Progenitor cell of endocrine pancreas (in vitro differentiated cells): Measurements from ENCODE around the gene TAF11L14. TPM values are rescaled to one million over a fixed set of nuclear protein-coding genes. Genes with fewer than 3 reads are reported as not detected.

Experiments
- DNase-seq: peaks from one replicate; pipeline ENCODE4 v3.0.0; 2021; ENCODE audit warnings: low spot score; ENCODE audit not compliant: unreplicated experiment
- H3K27ac Mint-ChIP-seq: 2 replicates; pipeline ENCODE4 v1.8.0; 2021; ENCODE audit warnings: mild to moderate bottlenecking, moderate library complexity, mixed read lengths
- H3K27me3 Mint-ChIP-seq: 2 replicates; pipeline ENCODE4 v1.8.0; 2021; ENCODE audit warnings: mixed read lengths
- H3K36me3 Mint-ChIP-seq: 2 replicates; pipeline ENCODE4 v1.8.0; 2022; ENCODE audit warnings: mixed read lengths; ENCODE audit not compliant: insufficient read depth
- H3K4me1 Mint-ChIP-seq: 2 replicates; pipeline ENCODE4 v1.8.0; 2021; ENCODE audit warnings: low read depth, mixed read lengths
- H3K4me3 Mint-ChIP-seq: 2 replicates; pipeline ENCODE4 v1.8.0; 2021; ENCODE audit warnings: low read depth, mild to moderate bottlenecking, moderate library complexity, mixed read lengths
- H3K9me3 Mint-ChIP-seq: 2 replicates; pipeline ENCODE4 v1.8.0; 2021; ENCODE audit warnings: low read depth, mixed read lengths
- total RNA-seq: library from RNA; stranded (reverse); gene quantifications from 2 replicates; pipeline ENCODE4 v1.2.1, GENCODE V29; 2021
- TF ChIP-seq, protein P1 (sequence below): fragments of 200-600 bp; sonication (generic); IDR thresholded peaks from one replicate; pipeline ENCODE4 v1.5.0; 2021; ENCODE audit warnings: antibody characterized with exemption, mild to moderate bottlenecking; ENCODE audit not compliant: unreplicated experiment

The TAF11L14 gene
- total RNA-seq, 1 donor from 2014 or later = not detected

DNA sequence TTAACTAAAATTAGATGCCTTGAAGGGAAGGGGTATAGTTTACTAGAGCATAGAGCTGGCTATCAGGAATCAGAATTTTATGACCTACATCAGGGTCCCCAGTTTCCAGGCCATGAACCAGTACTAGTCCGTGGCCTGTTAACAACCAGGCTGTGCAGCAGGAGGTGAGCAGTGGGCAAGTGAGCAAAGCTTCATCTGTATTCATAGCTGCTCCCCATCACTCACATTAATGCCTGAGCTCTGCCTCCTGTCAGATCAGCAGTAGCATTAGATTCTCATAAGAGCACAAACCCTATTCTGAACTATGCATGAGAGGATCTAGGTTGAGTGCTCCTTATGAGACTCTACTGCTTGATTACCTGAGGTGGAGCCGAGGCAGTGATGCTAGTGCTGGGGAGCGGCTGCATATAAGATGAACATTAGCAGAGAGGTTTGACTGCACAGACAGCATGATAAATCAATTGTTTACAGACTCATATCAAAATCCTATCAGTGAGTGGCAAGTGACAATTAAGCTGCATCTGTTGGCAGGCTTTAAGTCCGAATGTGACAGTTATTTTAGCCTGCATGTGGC is 44.6 kb downstream of the TAF11L14 start:
- DNase-seq = no peak
- Mint-ChIP-seq H3K4me3 (no peak overlapping the region), H3K27ac (no peak overlapping the region), H3K36me3 (no peaks in the 10 kb centered on the region), H3K9me3 (no peaks in the 10 kb centered on the region), H3K4me1 (no peaks in the 10 kb centered on the region), H3K27me3 (no peaks in the 10 kb centered on the region)
- TF ChIP-seq, protein P1, sequence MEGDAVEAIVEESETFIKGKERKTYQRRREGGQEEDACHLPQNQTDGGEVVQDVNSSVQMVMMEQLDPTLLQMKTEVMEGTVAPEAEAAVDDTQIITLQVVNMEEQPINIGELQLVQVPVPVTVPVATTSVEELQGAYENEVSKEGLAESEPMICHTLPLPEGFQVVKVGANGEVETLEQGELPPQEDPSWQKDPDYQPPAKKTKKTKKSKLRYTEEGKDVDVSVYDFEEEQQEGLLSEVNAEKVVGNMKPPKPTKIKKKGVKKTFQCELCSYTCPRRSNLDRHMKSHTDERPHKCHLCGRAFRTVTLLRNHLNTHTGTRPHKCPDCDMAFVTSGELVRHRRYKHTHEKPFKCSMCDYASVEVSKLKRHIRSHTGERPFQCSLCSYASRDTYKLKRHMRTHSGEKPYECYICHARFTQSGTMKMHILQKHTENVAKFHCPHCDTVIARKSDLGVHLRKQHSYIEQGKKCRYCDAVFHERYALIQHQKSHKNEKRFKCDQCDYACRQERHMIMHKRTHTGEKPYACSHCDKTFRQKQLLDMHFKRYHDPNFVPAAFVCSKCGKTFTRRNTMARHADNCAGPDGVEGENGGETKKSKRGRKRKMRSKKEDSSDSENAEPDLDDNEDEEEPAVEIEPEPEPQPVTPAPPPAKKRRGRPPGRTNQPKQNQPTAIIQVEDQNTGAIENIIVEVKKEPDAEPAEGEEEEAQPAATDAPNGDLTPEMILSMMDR = no peak

DNA sequence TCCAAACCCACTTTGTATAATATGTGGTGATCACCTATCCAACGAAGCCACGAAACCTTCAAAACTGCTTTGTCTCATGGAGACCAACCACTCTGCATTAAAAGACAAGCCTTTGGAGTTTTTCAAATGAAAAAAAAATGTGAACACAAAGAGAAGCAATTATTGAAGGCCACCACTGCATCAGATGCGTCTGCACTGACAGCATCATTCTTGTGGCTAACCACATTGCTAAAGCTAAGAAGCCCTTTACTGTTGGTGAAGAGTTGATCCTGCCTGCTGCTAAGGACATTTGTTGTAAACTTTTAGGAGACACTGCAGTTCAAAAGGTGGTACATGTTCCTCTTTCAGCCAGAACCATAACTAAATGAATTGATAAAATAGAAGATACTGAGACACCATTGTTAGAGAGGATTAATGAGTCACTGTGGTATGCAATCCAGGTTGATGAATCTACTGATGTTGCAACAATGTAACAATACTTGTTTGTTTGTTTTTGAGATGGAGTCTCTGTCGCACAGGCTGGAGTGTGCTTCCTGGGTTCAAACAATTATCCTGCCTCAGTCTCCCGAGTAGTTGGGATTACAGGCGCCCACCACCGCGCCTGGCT is 45.4 kb downstream of the TAF11L14 start:
- H3K36me3 Mint-ChIP-seq = no peaks in the 10 kb centered on the region
- no peaks in the 10 kb centered on the region for H3K27me3 Mint-ChIP-seq
- TF ChIP-seq, protein P1 = no peak
- H3K4me1 Mint-ChIP-seq = no peaks in the 10 kb centered on the region
- H3K27ac Mint-ChIP-seq = no peak overlapping the region
- H3K9me3 Mint-ChIP-seq = no peaks in the 10 kb centered on the region
- H3K4me3 Mint-ChIP-seq = no peak overlapping the region
- no peak for DNase-seq

DNA sequence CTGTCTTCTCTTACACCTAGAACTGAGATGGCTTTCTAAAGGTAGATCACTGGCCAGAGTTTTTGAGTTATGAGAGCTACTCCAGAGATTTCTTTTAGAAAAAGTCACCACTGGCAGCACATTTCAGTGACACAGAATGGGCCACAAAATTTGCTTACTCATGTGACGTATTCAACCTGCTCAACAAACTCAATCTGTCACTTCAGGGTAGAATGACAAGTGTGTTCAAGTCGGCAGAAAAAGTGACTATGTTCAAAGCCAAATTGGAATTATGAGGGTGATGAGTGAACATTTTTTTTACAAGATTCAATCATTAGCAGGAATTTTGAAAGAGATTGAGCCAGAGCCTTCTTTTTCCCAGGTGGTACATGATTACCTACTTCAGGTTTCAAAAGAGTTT is 46.5 kb downstream of the TAF11L14 start:
- H3K4me1 Mint-ChIP-seq = no peaks in the 10 kb centered on the region
- no peak overlapping the region for H3K4me3 Mint-ChIP-seq
- no peaks in the 10 kb centered on the region for H3K9me3 Mint-ChIP-seq
- H3K27ac Mint-ChIP-seq = no peak overlapping the region
- no peaks in the 10 kb centered on the region for H3K27me3 Mint-ChIP-seq
- no peaks in the 10 kb centered on the region for H3K36me3 Mint-ChIP-seq
- TF ChIP-seq, protein P1 = no peak
- DNase-seq = no peak

Other genes with a start within 250 kb of the TAF11L14 start
- not detected in 2 replicates for gene TAF11L2, start 136.2 kb upstream of the TAF11L14 start, total RNA-seq
- gene TAF11L3, start 116.1 kb upstream of the TAF11L14 start, total RNA-seq = not detected in 2 replicates
- not detected in 2 replicates for gene TAF11L4, start 112.7 kb upstream of the TAF11L14 start, total RNA-seq
- not detected in 2 replicates for gene TAF11L5, start 109.2 kb upstream of the TAF11L14 start, total RNA-seq
- not detected in 2 replicates for gene TAF11L6, start 105.8 kb upstream of the TAF11L14 start, total RNA-seq
- not detected in 2 replicates for gene TAF11L7, start 48.7 kb upstream of the TAF11L14 start, total RNA-seq
- not detected in 2 replicates for gene TAF11L8, start 43.5 kb upstream of the TAF11L14 start, total RNA-seq
- not detected in 2 replicates for gene TAF11L9, start 40.1 kb upstream of the TAF11L14 start, total RNA-seq
- gene TAF11L10, start 36.6 kb upstream of the TAF11L14 start, total RNA-seq = not detected in 2 replicates
- gene TAF11L11, start 30.3 kb upstream of the TAF11L14 start, total RNA-seq = not detected in 2 replicates
- gene TAF11L12, start 24.1 kb upstream of the TAF11L14 start, total RNA-seq = not detected in 2 replicates
- gene TAF11L13, start 2.4 kb upstream of the TAF11L14 start, total RNA-seq = not detected in 2 replicates